GM12864 (cell line): ENCODE measurements around the gene ENG.

Source experiments
- DNase-seq: peaks from one replicate; pipeline ENCODE4 v3.0.0-alpha.2; 2011; ENCODE audit warnings: low read depth
- H3K4me3 ChIP-seq: 2 replicates; pipeline ENCODE4 v1.5.1; 2011; ENCODE audit warnings: mild to moderate bottlenecking, low read depth, low read length, control low read depth
- CTCF ChIP-seq: IDR thresholded peaks from 2 replicates; pipeline ENCODE4 v1.5.1; 2011; ENCODE audit warnings: low read depth, mild to moderate bottlenecking, moderate library complexity, low read length, control low read depth, inconsistent platforms; ENCODE audit errors: missing control alignments

Gene ENG

GRCh38 chr9:127796225-127796813 lies 58.1 kb downstream of the ENG start:
- H3K4me3 ChIP-seq, result no peak overlapping the region
- TF ChIP-seq CTCF, result no peak
- DNase-seq, result no peak

DNA sequence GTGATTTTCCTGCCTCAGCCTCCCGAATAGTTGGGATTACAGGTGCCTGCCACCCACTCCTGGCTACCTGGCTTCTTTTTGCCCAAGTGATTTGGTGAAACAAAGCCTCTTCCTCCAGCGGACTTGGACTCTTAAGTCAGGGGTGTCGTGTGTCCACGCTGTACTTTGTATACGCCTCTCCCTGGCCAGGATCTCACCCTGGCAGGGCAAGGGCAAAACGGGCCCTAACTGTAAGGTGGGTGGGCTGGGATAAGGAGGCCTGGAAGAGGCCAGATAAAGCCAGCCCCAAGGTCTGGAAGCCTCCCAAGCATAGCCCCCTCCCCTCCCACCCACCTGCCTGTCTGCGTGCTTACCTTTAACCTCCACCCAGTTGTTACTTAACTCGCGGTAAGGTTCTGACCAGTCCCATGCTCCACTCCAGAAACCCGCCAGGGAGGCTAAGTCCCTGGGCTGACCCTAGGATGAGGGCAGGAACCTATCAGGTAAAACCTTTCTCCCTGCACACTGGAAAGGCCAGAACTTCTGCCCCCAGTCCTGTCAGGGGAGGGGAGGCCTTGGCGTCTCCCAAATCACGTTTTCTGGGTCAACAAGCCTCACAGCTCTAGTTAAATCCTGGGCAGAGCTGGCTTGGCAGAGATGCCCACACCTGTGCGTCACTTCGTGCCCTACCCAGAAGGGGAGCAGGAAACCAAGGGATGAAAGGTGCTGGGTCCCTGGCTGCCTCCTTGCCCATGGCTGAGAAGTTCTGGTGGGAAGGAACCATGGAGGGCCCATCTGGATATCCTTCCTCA lies 60.3 kb downstream of the ENG start:
- TF ChIP-seq CTCF, result no peak
- no peak overlapping the region for H3K4me3 ChIP-seq
- no peak for DNase-seq

DNA sequence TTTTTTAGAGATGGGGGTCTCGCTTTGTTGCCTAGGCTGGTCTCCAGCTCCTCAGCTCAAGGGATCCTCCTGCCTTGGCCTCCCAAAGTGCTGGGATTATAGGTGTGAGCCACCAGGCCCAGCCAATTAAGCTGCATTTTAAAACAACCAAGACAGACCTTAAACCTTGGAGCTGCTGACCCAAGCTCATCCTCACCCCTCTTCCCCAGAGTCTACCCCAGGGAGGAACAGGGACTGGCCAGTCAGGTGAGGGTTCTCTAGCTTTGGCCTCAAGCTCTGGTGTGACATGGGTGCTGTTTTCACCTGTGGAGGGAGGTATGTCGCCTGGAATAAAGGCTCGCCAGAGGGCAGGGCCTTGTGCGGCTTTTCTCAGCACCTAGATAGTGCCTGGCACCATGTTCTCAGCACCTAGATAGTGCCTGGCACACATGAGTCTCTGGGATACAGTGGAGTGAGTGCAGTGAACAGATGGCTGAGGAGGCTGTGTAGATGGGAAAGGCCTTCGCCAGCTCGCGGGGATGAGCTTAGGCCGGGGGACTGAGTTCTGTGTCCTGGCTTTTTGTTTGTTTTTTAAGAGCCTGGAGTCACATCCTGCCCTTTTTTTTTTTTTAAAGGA lies 61.3 kb downstream of the ENG start:
- DNase-seq, result no peak
- TF ChIP-seq CTCF, result no peak
- H3K4me3 ChIP-seq, result no peak overlapping the region

GRCh38 chr9:127792417-127793031 lies 61.9 kb downstream of the ENG start:
- no peak overlapping the region for H3K4me3 ChIP-seq
- no peak for TF ChIP-seq CTCF
- no peak for DNase-seq

DNA sequence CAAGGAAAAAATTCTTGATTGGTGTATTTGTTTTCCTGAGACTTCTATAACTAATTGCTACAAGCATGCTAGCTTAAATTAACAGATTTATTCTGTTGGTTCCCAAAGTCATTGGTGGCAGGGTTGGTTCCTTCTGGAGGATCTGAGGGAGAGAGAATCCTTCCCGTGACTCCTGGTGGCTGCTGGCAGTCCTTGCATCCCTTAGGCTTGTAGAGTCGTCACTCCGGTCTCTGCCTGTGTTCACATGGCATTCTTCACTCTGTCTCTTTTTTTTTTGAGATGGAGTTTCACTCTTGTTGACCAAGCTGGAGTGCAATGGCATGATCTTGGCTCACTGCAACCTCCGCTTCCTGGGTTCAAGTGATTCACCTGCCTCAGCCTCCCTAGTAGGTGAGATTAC lies 63.4 kb downstream of the ENG start:
- DNase-seq, result no peak
- no peak overlapping the region for H3K4me3 ChIP-seq
- no peak for TF ChIP-seq CTCF

DNA sequence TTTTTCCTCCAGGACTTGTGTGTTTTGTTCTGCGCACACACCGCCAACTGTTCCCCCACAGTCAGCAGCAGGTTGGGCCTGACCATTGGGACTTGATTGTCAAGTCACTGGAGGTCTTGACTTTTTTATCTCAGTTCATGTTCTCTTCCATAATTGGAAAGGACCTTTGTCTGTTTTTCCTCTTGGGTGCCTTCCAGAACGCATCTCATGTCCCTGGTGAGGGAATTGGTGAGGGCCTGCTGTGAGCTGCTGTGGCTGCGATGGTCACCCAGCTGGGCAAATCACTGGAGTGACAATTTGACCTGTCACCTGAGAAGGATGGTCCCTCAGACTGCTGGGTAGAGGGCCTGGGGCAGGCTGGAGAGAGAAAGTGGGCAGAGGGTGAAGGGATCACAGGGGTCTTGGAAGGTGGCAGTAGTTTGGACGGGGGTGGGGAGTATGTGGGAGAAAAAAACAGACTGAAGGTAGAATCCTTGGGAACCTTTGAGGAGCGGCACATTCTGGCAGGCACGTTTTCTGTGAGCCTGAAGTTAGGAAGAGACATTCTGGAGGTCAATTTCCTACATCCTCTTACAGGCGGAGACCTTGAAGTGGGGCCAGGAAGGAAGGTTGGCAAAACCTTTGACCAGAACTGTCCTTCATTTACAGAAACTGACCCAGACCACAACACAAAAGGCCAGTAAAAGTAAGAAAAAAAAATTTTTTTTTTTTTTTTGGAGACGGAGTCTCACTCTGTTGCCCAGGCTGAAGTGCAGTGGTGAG lies 64.2 kb downstream of the ENG start:
- DNase-seq, result no peak
- H3K4me3 ChIP-seq, result no peak overlapping the region
- TF ChIP-seq CTCF, result no peak
